Sigmoid colon (tissue), 4 donors: Measurements from ENCODE around the gene NATD1.
"Not testable (repeated sequence)": the region's sequence is repeated elsewhere in the genome, so short reads cannot be mapped to it uniquely, and the experiment has no call there.

Source experiments
- CTCF ChIP-seq, 4 experiments: fragments of 450-650 bp in 3 of 4; fragments of 200-600 bp in 1 of 4; IDR thresholded peaks; one replicate each; pipeline ENCODE4 v1.5.1; 2016 to 2019; ENCODE audit warnings: antibody characterized with exemption in 4 of 4, mild to moderate bottlenecking in 3 of 4, moderate library complexity in 2 of 4
- POLR2A ChIP-seq, 2 donors: fragments of 450-650 bp; IDR thresholded peaks; one replicate each; pipeline ENCODE4 v1.6.1; 2016; ENCODE audit warnings: antibody characterized with exemption in 2 of 2, mild to moderate bottlenecking in 2 of 2, moderate library complexity in 2 of 2
- POLR2AphosphoS5 ChIP-seq, 4 donors: sonication (generic); formaldehyde crosslinking; IDR thresholded peaks; one replicate each; pipeline ENCODE4 v1.6.1; 2017; ENCODE audit warnings: antibody characterized with exemption in 4 of 4

DNA sequence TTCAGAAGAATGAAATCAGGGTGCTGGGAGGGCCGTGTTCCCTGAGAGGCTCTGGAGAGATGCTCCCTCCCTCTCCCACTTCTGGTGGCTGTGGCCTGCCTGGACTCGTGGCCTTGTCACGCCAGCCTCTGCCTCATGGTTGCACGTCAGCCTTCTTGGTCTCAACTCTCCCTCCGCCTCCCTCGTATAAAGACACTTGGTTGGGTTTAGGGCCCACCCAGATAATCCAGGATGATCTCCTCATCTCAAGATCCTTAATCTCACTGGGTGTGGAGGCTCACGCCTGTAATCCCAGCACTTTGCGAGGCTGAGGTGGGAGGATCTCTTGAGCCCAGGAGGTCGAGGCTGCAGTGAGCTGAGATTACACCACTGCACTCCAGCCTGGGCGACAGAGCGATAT, 25.9 kb downstream of the NATD1 start:
- TF ChIP-seq POLR2A, CTCF, POLR2AphosphoS5 (IDR thresholded peaks at IDR 0.05): not testable (repeated sequence)
